Measurements from ENCODE around the gene NUP133.

The NUP133 gene

GRCh38 chr1:229470406-229471043, 37.6 kb downstream of the NUP133 start:
- peaks cover 6% of the 10 kb centered on the region for H3K4me1 ChIP-seq (ENCODE audit: low read depth, poor library complexity, severe bottlenecking)
- no peaks in the 10 kb centered on the region for H3K27me3 ChIP-seq (ENCODE audit: insufficient read depth, low read depth)
- peaks cover 12% of the 10 kb centered on the region for H3K36me3 ChIP-seq (ENCODE audit: insufficient read depth)
- no peak overlapping the region for H2AFZ ChIP-seq (ENCODE audit: low read depth)
- H3K4me2 ChIP-seq: no peak overlapping the region
- no peak overlapping the region for H3K27ac ChIP-seq
- no peak overlapping the region for H3K4me3 ChIP-seq (IDR thresholded peaks at IDR 0.05; ENCODE audit: insufficient read depth, low read depth, low read length)
- no peak for TF ChIP-seq CTCF (conservative IDR thresholded peaks at IDR 0.05; ENCODE audit: low read depth, low read length)
- no peaks in the 10 kb centered on the region for H4K20me1 ChIP-seq (ENCODE audit: insufficient read depth)
- no peak overlapping the region for H3K9ac ChIP-seq
- H3K79me2 ChIP-seq (ENCODE audit: insufficient read depth, low read depth): no peaks in the 10 kb centered on the region

GRCh38 chr1:229466887-229467286, 41.3 kb downstream of the NUP133 start:
- Histone ChIP-seq H3K4me3 (IDR thresholded peaks at IDR 0.05; ENCODE audit: insufficient read depth, low read depth, low read length) (no peak overlapping the region), H3K27ac (no peak overlapping the region), H3K36me3 (ENCODE audit: insufficient read depth) (peaks cover 3% of the 10 kb centered on the region; the same call in 1 of the 2 replicates), H3K79me2 (ENCODE audit: insufficient read depth, low read depth) (no peaks in the 10 kb centered on the region), H3K4me1 (ENCODE audit: low read depth, poor library complexity, severe bottlenecking) (peaks cover 6% of the 10 kb centered on the region), H2AFZ (ENCODE audit: low read depth) (no peak overlapping the region), H3K4me2 (no peak overlapping the region), H3K27me3 (ENCODE audit: insufficient read depth, low read depth) (no peaks in the 10 kb centered on the region), H3K9ac (no peak overlapping the region), H4K20me1 (ENCODE audit: insufficient read depth) (no peaks in the 10 kb centered on the region)
- no peak for TF ChIP-seq CTCF (conservative IDR thresholded peaks at IDR 0.05; ENCODE audit: low read depth, low read length)

- peaks cover 6% of the 10 kb centered on the region for H3K4me1 ChIP-seq (ENCODE audit: low read depth, poor library complexity, severe bottlenecking)
- H4K20me1 ChIP-seq (ENCODE audit: insufficient read depth): no peaks in the 10 kb centered on the region
- no peak overlapping the region for H2AFZ ChIP-seq (ENCODE audit: low read depth)
- no peak for TF ChIP-seq CTCF (conservative IDR thresholded peaks at IDR 0.05; ENCODE audit: low read depth, low read length)
- H3K9ac ChIP-seq: no peak overlapping the region
- H3K79me2 ChIP-seq (ENCODE audit: insufficient read depth, low read depth): no peaks in the 10 kb centered on the region
- H3K27ac ChIP-seq: no peak overlapping the region
- H3K27me3 ChIP-seq (ENCODE audit: insufficient read depth, low read depth): no peaks in the 10 kb centered on the region
- no peak overlapping the region for H3K4me2 ChIP-seq
- no peak overlapping the region for H3K4me3 ChIP-seq (IDR thresholded peaks at IDR 0.05; ENCODE audit: insufficient read depth, low read depth, low read length)
- peaks cover 3% of the 10 kb centered on the region; the same call in 1 of the 2 replicates for H3K36me3 ChIP-seq (ENCODE audit: insufficient read depth)
Measured at GRCh38 chr1:229464672-229465071, 43.5 kb downstream of the NUP133 start.

GRCh38 chr1:229461032-229461668, 47.0 kb downstream of the NUP133 start:
- no peaks in the 10 kb centered on the region for H4K20me1 ChIP-seq (ENCODE audit: insufficient read depth)
- H3K4me3 ChIP-seq (IDR thresholded peaks at IDR 0.05; ENCODE audit: insufficient read depth, low read depth, low read length): no peak overlapping the region
- no peaks in the 10 kb centered on the region for H3K27me3 ChIP-seq (ENCODE audit: insufficient read depth, low read depth)
- peaks cover 3% of the 10 kb centered on the region; the same call in 1 of the 2 replicates for H3K36me3 ChIP-seq (ENCODE audit: insufficient read depth)
- TF ChIP-seq CTCF (conservative IDR thresholded peaks at IDR 0.05; ENCODE audit: low read depth, low read length): no peak
- no peak overlapping the region for H3K4me2 ChIP-seq
- no peak overlapping the region for H3K27ac ChIP-seq
- peaks cover 4% of the 10 kb centered on the region for H3K4me1 ChIP-seq (ENCODE audit: low read depth, poor library complexity, severe bottlenecking)
- no peaks in the 10 kb centered on the region for H3K79me2 ChIP-seq (ENCODE audit: insufficient read depth, low read depth)
- H3K9ac ChIP-seq: no peak overlapping the region
- H2AFZ ChIP-seq (ENCODE audit: low read depth): no peak overlapping the region

Measured in KMS-11 (cell line).